ENCODE measurements around the gene CDA.
A peak's percentile ranks its signal among the peaks of the same experiment; 100 is the strongest.

Gene CDA

GRCh38 chr1:20618550-20618949 lies 29.7 kb downstream of the CDA start:
- DNase-seq = no peak

GRCh38 chr1:20619999-20620398 lies 31.1 kb downstream of the CDA start:
- no peak for DNase-seq

- DNase-seq = no peak
These were observed 32.1 kb downstream of the CDA start for GRCh38 chr1:20621012-20621411.

- no peak for DNase-seq
These were observed 35.8 kb downstream of the CDA start for GRCh38 chr1:20624709-20625108.

- DNase-seq = no peak
These were observed 36.5 kb downstream of the CDA start for GRCh38 chr1:20625176-20626097.

- no peak for DNase-seq
These were observed 37.2 kb downstream of the CDA start for GRCh38 chr1:20626098-20626427.

GRCh38 chr1:20626524-20626923 lies 37.6 kb downstream of the CDA start:
- DNase-seq = no peak

- DNase-seq = no peak
These were observed 41.8 kb downstream of the CDA start for GRCh38 chr1:20630729-20631128.

GRCh38 chr1:20632386-20632785 lies 43.5 kb downstream of the CDA start:
- no peak for DNase-seq

GRCh38 chr1:20633190-20634064 lies 44.5 kb downstream of the CDA start, which contains the start of gene PINK1:
Gene PINK1 (plus strand): TSS chr1:20633458. CDS start chr1:20633549, 91 bp downstream.
- peak; percentile 83 for DNase-seq

GRCh38 chr1:20634065-20634593 lies 45.2 kb downstream of the CDA start:
- DNase-seq = no peak

GRCh38 chr1:20634594-20635084 lies 45.7 kb downstream of the CDA start:
- no peak for DNase-seq

- DNase-seq = no peak
These were observed 48.0 kb downstream of the CDA start for GRCh38 chr1:20636785-20637347.

GRCh38 chr1:20640183-20640597 lies 51.3 kb downstream of the CDA start:
- DNase-seq = no peak

GRCh38 chr1:20641975-20642374 lies 53.1 kb downstream of the CDA start:
- DNase-seq = no peak

- DNase-seq = no peak
These were observed 54.2 kb downstream of the CDA start for GRCh38 chr1:20643080-20643479.

GRCh38 chr1:20644416-20644815 lies 55.5 kb downstream of the CDA start:
- DNase-seq = no peak

- DNase-seq = no peak
These were observed 56.5 kb downstream of the CDA start for GRCh38 chr1:20645414-20645813.

- DNase-seq = no peak
These were observed 59.5 kb downstream of the CDA start for GRCh38 chr1:20648438-20648837.

- DNase-seq = no peak
These were observed 60.0 kb downstream of the CDA start for GRCh38 chr1:20648946-20649345.

- no peak for DNase-seq
These were observed 63.4 kb downstream of the CDA start for GRCh38 chr1:20652300-20652699.

GRCh38 chr1:20654104-20654690 lies 65.3 kb downstream of the CDA start:
- DNase-seq = no peak

GRCh38 chr1:20657024-20657423 lies 68.1 kb downstream of the CDA start:
- peak; percentile 15 for DNase-seq

Data from left hindlimb (tissue), 1 donor.